WTC11 (cell line): ENCODE measurements around the gene PVALEF. TPM values are rescaled to one million over a fixed set of nuclear protein-coding genes. Genes with fewer than 3 reads are reported as not detected.

Source experiments
- ATAC-seq: fragments of 200-7000 bp; cut with Tn5 transposase; 2 replicates; pipeline ENCODE4 v1.10.0; 2021; ENCODE audit warnings: mild to moderate bottlenecking, moderate library complexity
- CTCF ChIA-PET: fragments of 300-600 bp; sonication (Branson Sonifier 250); formaldehyde crosslinking; loops from one replicate; lab custom pipeline; 2021; ENCODE audit warnings: antibody characterized with exemption; lab: Charles Lee
- POLR2A ChIA-PET: fragments of 350-600 bp; sonication (Branson Sonifier 250); formaldehyde crosslinking; loops from one replicate; lab custom pipeline; 2021; ENCODE audit warnings: antibody characterized with exemption; lab: Charles Lee
- DNase-seq: peaks from one replicate; pipeline ENCODE4 v3.0.0; 2021; ENCODE audit warnings: low spot score
- H3K27ac Mint-ChIP-seq: 2 replicates; pipeline ENCODE4 v1.8.0; 2021; ENCODE audit warnings: mixed read lengths
- H3K27me3 Mint-ChIP-seq: 2 replicates; pipeline ENCODE4 v1.8.0; 2021; ENCODE audit warnings: low read depth, mild to moderate bottlenecking, moderate library complexity, mixed read lengths
- H3K36me3 Mint-ChIP-seq: 2 replicates; pipeline ENCODE4 v1.8.0; 2021; ENCODE audit warnings: mixed read lengths
- H3K4me1 Mint-ChIP-seq: 2 replicates; pipeline ENCODE4 v1.8.0; 2022; ENCODE audit warnings: mixed read lengths
- H3K4me3 Mint-ChIP-seq: 2 replicates; pipeline ENCODE4 v1.8.0; 2021; ENCODE audit warnings: mild to moderate bottlenecking, moderate library complexity, mixed read lengths
- H3K9me3 Mint-ChIP-seq: 2 replicates; pipeline ENCODE4 v1.8.0; 2021; ENCODE audit warnings: mixed read lengths
- FOXP1 ChIP-seq: sonication (generic); formaldehyde crosslinking; IDR thresholded peaks from 2 replicates; pipeline ENCODE4 v1.8.0; 2022; ENCODE audit warnings: missing genetic modification reagents, mild to moderate bottlenecking, moderate library complexity, borderline replicate concordance
- SP1 ChIP-seq: sonication (generic); formaldehyde crosslinking; conservative IDR thresholded peaks from 2 replicates; pipeline ENCODE4 v1.8.1; 2022; ENCODE audit warnings: missing genetic modification reagents
- ZNF138 ChIP-seq: sonication (generic); formaldehyde crosslinking; conservative IDR thresholded peaks from 2 replicates; pipeline ENCODE4 v1.8.1; 2022; ENCODE audit warnings: mild to moderate bottlenecking, moderate library complexity, missing genetic modification reagents
- ZNF219 ChIP-seq: sonication (generic); formaldehyde crosslinking; IDR thresholded peaks from 2 replicates; pipeline ENCODE4 v1.8.0; 2023; ENCODE audit warnings: missing genetic modification reagents, mild to moderate bottlenecking, borderline replicate concordance
- ZNF671 ChIP-seq: fragments of 250-450 bp; sonication (Bioruptor Pico); IDR thresholded peaks from 2 replicates; pipeline ENCODE4 v1.8.0; 2021; ENCODE audit warnings: mild to moderate bottlenecking
- total RNA-seq: library from RNA; stranded (reverse); gene quantifications from 3 replicates; pipeline ENCODE4 v1.2.3, GENCODE V29; 2021
- TF ChIP-seq, protein P1 (sequence below): sonication (generic); formaldehyde crosslinking; IDR thresholded peaks from 2 replicates; pipeline ENCODE4 v1.8.0; 2023; ENCODE audit warnings: missing genetic modification reagents, mild to moderate bottlenecking, borderline replicate concordance
- TF ChIP-seq, protein P2 (sequence below): sonication (generic); formaldehyde crosslinking; IDR thresholded peaks from 2 replicates; pipeline ENCODE4 v1.8.1; 2022; ENCODE audit warnings: missing genetic modification reagents, borderline replicate concordance
- TF ChIP-seq, protein P3 (sequence below): sonication (generic); formaldehyde crosslinking; IDR thresholded peaks from 2 replicates; pipeline ENCODE4 v1.8.1; 2023; ENCODE audit warnings: mild to moderate bottlenecking, missing genetic modification reagents
- TF ChIP-seq, protein P4 (sequence below): sonication (generic); formaldehyde crosslinking; conservative IDR thresholded peaks from 2 replicates; pipeline ENCODE4 v1.8.1; 2023; ENCODE audit warnings: mild to moderate bottlenecking, low read depth, missing genetic modification reagents, moderate library complexity
- TF ChIP-seq, protein P5 (sequence below): sonication (generic); formaldehyde crosslinking; IDR thresholded peaks from 2 replicates; pipeline ENCODE4 v1.8.1; 2023; ENCODE audit warnings: mild to moderate bottlenecking, missing genetic modification reagents, moderate library complexity
- TF ChIP-seq, protein P6 (sequence below): sonication (generic); formaldehyde crosslinking; IDR thresholded peaks from 2 replicates; pipeline ENCODE4 v1.8.0; 2023; ENCODE audit warnings: mild to moderate bottlenecking, missing genetic modification reagents

The PVALEF gene
- total RNA-seq, 1 experiment from 2014 or later, result not detected

DNA sequence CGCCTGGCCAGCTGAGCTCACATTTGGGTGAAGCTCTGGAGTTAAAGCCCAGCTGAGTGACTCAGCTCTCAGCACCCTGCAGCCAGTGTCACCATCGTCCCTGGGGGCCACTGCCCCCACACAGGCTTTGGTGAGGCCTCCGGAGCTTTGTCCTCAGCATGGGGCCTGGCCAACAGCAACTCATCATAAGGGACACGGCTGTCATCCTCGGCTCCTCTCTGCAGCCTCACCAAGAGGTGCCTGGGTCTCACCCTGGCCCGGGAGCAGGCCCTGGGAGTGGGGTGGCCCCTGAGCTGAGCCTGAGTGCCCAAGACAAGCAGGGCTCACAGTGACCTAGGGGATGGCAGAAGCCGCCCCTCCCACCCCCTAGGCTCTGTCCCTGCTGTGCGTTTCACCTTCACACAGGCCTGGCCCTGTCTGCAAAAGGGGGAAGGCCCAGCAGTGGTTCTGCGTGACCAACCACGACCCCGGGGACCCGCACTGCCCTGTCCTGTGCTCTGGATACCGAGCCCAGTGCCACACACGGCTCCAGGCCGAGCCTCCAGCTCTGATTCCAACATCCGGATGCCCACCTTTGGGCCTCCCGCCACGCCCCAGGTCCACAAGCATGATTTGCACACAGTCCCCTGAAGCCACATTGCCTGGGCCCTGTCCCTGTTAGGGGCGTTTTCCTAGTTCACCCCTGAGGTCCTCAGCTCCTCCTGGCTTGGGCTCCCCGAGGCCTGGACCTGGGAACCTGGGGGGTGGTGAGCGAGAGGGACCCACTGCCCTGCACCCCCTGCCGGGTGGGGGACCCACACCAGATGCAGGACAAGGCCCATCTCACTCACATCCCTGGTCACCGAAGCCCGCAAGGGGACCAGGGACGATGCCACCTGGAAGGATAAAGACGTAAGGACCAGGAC lies 22.5 kb downstream of the PVALEF start (continued):
- TF ChIP-seq, protein P1, sequence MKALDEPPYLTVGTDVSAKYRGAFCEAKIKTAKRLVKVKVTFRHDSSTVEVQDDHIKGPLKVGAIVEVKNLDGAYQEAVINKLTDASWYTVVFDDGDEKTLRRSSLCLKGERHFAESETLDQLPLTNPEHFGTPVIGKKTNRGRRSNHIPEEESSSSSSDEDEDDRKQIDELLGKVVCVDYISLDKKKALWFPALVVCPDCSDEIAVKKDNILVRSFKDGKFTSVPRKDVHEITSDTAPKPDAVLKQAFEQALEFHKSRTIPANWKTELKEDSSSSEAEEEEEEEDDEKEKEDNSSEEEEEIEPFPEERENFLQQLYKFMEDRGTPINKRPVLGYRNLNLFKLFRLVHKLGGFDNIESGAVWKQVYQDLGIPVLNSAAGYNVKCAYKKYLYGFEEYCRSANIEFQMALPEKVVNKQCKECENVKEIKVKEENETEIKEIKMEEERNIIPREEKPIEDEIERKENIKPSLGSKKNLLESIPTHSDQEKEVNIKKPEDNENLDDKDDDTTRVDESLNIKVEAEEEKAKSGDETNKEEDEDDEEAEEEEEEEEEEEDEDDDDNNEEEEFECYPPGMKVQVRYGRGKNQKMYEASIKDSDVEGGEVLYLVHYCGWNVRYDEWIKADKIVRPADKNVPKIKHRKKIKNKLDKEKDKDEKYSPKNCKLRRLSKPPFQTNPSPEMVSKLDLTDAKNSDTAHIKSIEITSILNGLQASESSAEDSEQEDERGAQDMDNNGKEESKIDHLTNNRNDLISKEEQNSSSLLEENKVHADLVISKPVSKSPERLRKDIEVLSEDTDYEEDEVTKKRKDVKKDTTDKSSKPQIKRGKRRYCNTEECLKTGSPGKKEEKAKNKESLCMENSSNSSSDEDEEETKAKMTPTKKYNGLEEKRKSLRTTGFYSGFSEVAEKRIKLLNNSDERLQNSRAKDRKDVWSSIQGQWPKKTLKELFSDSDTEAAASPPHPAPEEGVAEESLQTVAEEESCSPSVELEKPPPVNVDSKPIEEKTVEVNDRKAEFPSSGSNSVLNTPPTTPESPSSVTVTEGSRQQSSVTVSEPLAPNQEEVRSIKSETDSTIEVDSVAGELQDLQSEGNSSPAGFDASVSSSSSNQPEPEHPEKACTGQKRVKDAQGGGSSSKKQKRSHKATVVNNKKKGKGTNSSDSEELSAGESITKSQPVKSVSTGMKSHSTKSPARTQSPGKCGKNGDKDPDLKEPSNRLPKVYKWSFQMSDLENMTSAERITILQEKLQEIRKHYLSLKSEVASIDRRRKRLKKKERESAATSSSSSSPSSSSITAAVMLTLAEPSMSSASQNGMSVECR (CRISPR knock-in tag), result no peak
- TF ChIP-seq, protein P2, sequence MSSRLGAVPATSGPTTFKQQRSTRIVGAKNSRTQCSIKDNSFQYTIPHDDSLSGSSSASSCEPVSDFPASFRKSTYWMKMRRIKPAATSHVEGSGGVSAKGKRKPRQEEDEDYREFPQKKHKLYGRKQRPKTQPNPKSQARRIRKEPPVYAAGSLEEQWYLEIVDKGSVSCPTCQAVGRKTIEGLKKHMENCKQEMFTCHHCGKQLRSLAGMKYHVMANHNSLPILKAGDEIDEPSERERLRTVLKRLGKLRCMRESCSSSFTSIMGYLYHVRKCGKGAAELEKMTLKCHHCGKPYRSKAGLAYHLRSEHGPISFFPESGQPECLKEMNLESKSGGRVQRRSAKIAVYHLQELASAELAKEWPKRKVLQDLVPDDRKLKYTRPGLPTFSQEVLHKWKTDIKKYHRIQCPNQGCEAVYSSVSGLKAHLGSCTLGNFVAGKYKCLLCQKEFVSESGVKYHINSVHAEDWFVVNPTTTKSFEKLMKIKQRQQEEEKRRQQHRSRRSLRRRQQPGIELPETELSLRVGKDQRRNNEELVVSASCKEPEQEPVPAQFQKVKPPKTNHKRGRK (CRISPR knock-in tag), result no peak
- TF ChIP-seq ZNF671 (CRISPR knock-in tag) (no peak), ZNF219 (CRISPR knock-in tag) (no peak)

DNA sequence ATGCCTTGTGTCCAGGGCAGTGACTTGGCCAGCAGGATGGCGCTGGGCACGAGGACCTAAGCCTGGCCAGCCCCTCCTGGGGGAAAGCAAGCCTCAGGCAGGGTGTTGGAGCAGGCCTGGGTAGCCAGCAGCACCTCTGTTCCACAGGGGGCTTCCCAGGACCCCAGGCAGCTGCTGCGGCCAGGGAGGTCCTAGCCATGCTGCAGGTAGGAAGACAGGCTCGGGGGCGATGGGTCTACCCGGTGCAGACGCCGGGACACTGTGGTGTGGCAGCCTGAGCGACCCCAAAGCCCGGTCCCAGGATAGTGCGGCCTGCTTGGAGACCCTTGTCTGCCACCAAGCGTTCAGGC lies 23.2 kb downstream of the PVALEF start:
- no peak overlapping the region for H3K4me3 Mint-ChIP-seq
- H3K36me3 Mint-ChIP-seq, result no peaks in the 10 kb centered on the region
- H3K27ac Mint-ChIP-seq, result no peak overlapping the region
- no peak for ATAC-seq
- H3K27me3 Mint-ChIP-seq, result no peaks in the 10 kb centered on the region
- H3K9me3 Mint-ChIP-seq, result no peaks in the 10 kb centered on the region
- no peak for DNase-seq
- ChIA-PET CTCF (interaction anchor here (1.2 to 1.4 kb wide), 2 partner anchors 40 to 45 kb away, joined by 3 read pairs; no protein-coding TSS in a partner anchor), POLR2A (no interaction called here)
- no peaks in the 10 kb centered on the region for H3K4me1 Mint-ChIP-seq
- TF ChIP-seq, protein P3, sequence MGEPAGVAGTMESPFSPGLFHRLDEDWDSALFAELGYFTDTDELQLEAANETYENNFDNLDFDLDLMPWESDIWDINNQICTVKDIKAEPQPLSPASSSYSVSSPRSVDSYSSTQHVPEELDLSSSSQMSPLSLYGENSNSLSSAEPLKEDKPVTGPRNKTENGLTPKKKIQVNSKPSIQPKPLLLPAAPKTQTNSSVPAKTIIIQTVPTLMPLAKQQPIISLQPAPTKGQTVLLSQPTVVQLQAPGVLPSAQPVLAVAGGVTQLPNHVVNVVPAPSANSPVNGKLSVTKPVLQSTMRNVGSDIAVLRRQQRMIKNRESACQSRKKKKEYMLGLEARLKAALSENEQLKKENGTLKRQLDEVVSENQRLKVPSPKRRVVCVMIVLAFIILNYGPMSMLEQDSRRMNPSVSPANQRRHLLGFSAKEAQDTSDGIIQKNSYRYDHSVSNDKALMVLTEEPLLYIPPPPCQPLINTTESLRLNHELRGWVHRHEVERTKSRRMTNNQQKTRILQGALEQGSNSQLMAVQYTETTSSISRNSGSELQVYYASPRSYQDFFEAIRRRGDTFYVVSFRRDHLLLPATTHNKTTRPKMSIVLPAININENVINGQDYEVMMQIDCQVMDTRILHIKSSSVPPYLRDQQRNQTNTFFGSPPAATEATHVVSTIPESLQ (CRISPR knock-in tag), result no peak
- TF ChIP-seq, protein P4, sequence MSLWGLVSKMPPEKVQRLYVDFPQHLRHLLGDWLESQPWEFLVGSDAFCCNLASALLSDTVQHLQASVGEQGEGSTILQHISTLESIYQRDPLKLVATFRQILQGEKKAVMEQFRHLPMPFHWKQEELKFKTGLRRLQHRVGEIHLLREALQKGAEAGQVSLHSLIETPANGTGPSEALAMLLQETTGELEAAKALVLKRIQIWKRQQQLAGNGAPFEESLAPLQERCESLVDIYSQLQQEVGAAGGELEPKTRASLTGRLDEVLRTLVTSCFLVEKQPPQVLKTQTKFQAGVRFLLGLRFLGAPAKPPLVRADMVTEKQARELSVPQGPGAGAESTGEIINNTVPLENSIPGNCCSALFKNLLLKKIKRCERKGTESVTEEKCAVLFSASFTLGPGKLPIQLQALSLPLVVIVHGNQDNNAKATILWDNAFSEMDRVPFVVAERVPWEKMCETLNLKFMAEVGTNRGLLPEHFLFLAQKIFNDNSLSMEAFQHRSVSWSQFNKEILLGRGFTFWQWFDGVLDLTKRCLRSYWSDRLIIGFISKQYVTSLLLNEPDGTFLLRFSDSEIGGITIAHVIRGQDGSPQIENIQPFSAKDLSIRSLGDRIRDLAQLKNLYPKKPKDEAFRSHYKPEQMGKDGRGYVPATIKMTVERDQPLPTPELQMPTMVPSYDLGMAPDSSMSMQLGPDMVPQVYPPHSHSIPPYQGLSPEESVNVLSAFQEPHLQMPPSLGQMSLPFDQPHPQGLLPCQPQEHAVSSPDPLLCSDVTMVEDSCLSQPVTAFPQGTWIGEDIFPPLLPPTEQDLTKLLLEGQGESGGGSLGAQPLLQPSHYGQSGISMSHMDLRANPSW (CRISPR knock-in tag), result no peak
- TF ChIP-seq SP1 (CRISPR knock-in tag) (no peak), FOXP1 (no peak), ZNF138 (CRISPR knock-in tag) (no peak)
- TF ChIP-seq, protein P1 (CRISPR knock-in tag), result no peak
- TF ChIP-seq, protein P5, sequence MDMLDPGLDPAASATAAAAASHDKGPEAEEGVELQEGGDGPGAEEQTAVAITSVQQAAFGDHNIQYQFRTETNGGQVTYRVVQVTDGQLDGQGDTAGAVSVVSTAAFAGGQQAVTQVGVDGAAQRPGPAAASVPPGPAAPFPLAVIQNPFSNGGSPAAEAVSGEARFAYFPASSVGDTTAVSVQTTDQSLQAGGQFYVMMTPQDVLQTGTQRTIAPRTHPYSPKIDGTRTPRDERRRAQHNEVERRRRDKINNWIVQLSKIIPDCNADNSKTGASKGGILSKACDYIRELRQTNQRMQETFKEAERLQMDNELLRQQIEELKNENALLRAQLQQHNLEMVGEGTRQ, result no peak
- TF ChIP-seq, protein P2 (CRISPR knock-in tag), result no peak
- TF ChIP-seq, protein P6, sequence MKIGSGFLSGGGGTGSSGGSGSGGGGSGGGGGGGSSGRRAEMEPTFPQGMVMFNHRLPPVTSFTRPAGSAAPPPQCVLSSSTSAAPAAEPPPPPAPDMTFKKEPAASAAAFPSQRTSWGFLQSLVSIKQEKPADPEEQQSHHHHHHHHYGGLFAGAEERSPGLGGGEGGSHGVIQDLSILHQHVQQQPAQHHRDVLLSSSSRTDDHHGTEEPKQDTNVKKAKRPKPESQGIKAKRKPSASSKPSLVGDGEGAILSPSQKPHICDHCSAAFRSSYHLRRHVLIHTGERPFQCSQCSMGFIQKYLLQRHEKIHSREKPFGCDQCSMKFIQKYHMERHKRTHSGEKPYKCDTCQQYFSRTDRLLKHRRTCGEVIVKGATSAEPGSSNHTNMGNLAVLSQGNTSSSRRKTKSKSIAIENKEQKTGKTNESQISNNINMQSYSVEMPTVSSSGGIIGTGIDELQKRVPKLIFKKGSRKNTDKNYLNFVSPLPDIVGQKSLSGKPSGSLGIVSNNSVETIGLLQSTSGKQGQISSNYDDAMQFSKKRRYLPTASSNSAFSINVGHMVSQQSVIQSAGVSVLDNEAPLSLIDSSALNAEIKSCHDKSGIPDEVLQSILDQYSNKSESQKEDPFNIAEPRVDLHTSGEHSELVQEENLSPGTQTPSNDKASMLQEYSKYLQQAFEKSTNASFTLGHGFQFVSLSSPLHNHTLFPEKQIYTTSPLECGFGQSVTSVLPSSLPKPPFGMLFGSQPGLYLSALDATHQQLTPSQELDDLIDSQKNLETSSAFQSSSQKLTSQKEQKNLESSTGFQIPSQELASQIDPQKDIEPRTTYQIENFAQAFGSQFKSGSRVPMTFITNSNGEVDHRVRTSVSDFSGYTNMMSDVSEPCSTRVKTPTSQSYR (CRISPR knock-in tag), result no peak
